ENCODE results near the gene DHX38.

GRCh38 chr16:72092832-72093447 lies 707 bp upstream of the DHX38 start:
- TF ChIP-seq CTCF (conservative IDR thresholded peaks at IDR 0.05; ENCODE audit: low read length) = no peak
- TF ChIP-seq EZH2phosphoT487 (IDR thresholded peaks at IDR 0.05; ENCODE audit: borderline replicate concordance) = no peak

Data from Loucy (cell line).